ENCODE results near the gene IFITM5.

- TF ChIP-seq POLR2A (IDR thresholded peaks at IDR 0.05) (no peak), POLR2AphosphoS5 (IDR thresholded peaks at IDR 0.05) (no peak)
Observed at GRCh38 chr11:344836-345578, 45.7 kb upstream of the IFITM5 start.

All from prostate gland (tissue), 1 donor.